Astrocyte (in vitro differentiated cells and primary cell): ENCODE measurements around the gene MAP3K3. TPM values are rescaled to one million over a fixed set of nuclear protein-coding genes. Genes with fewer than 3 reads are reported as not detected.

Source experiments
- DNase-seq: peaks from one replicate; pipeline ENCODE4 v3.0.0-alpha.2; 2010; ENCODE audit warnings: low read depth
- FAIRE-seq: peaks from 2 replicates; lab custom pipeline; 2011; peaks lifted over from hg19 to GRCh38; lab: Jason Lieb, UNC
- H2AFZ ChIP-seq: 2 replicates; pipeline ENCODE4 v1.6.0; 2012; ENCODE audit warnings: low read depth, low read length, inconsistent platforms
- H3K27ac ChIP-seq: 2 replicates; pipeline ENCODE4 v1.5.1; 2011; ENCODE audit warnings: low read depth, low read length, inconsistent platforms
- H3K27me3 ChIP-seq: 2 replicates; pipeline ENCODE4 v1.6.0; 2011; ENCODE audit warnings: low read length, inconsistent platforms; ENCODE audit not compliant: insufficient read depth
- H3K36me3 ChIP-seq: 2 replicates; pipeline ENCODE4 v1.5.1; 2011; ENCODE audit warnings: low read length, inconsistent platforms; ENCODE audit not compliant: insufficient read depth
- H3K4me1 ChIP-seq: 2 replicates; pipeline ENCODE4 v1.5.1; 2011; ENCODE audit warnings: low read length, inconsistent platforms; ENCODE audit not compliant: insufficient read depth
- H3K4me2 ChIP-seq: 2 replicates; pipeline ENCODE4 v1.6.0; 2012; ENCODE audit warnings: low read length, inconsistent platforms
- H3K4me3 ChIP-seq: 2 replicates; pipeline ENCODE4 v1.5.1; 2011; ENCODE audit warnings: low read depth, mild to moderate bottlenecking, low read length, inconsistent platforms; ENCODE audit not compliant: insufficient read depth
- H3K79me2 ChIP-seq: 2 replicates; pipeline ENCODE4 v1.6.0; 2012; ENCODE audit warnings: mild to moderate bottlenecking, low read length, inconsistent platforms; ENCODE audit not compliant: insufficient read depth
- H3K9ac ChIP-seq: 2 replicates; pipeline ENCODE4 v1.6.0; 2012; ENCODE audit warnings: mild to moderate bottlenecking, low read length, inconsistent platforms
- H3K9me3 ChIP-seq: 2 replicates; pipeline ENCODE4 v1.5.1; 2012; ENCODE audit warnings: low read depth, mild to moderate bottlenecking, low read length, inconsistent platforms; ENCODE audit not compliant: insufficient read depth
- H4K20me1 ChIP-seq: 2 replicates; pipeline ENCODE4 v1.6.0; 2012; ENCODE audit warnings: low read length, inconsistent platforms; ENCODE audit not compliant: insufficient read depth
- H3K27ac Mint-ChIP-seq: one replicate; pipeline ENCODE4 v1.8.0; 2021; ENCODE audit warnings: mild to moderate bottlenecking, mixed read lengths; ENCODE audit not compliant: unreplicated experiment
- H3K27me3 Mint-ChIP-seq: one replicate; pipeline ENCODE4 v1.8.0; 2021; ENCODE audit warnings: low read depth, mixed read lengths; ENCODE audit not compliant: unreplicated experiment
- H3K36me3 Mint-ChIP-seq: one replicate; pipeline ENCODE4 v1.8.0; 2021; ENCODE audit warnings: low read depth, mixed read lengths; ENCODE audit not compliant: unreplicated experiment
- H3K4me1 Mint-ChIP-seq: one replicate; pipeline ENCODE4 v1.8.0; 2021; ENCODE audit warnings: low read depth, mixed read lengths; ENCODE audit not compliant: unreplicated experiment
- H3K4me3 Mint-ChIP-seq: one replicate; pipeline ENCODE4 v1.8.0; 2021; ENCODE audit warnings: mild to moderate bottlenecking, moderate library complexity, mixed read lengths; ENCODE audit not compliant: unreplicated experiment
- H3K9me3 Mint-ChIP-seq: one replicate; pipeline ENCODE4 v1.8.0; 2021; ENCODE audit warnings: mild to moderate bottlenecking, mixed read lengths; ENCODE audit not compliant: unreplicated experiment
- CTCF ChIP-seq: IDR thresholded peaks from 2 replicates; pipeline ENCODE4 v1.5.1; 2011; ENCODE audit warnings: low read depth, mild to moderate bottlenecking, inconsistent platforms, low read length, moderate library complexity; ENCODE audit not compliant: insufficient read depth
- EZH2 ChIP-seq: IDR thresholded peaks from 2 replicates; pipeline ENCODE4 v1.6.1; 2012; ENCODE audit warnings: mild to moderate bottlenecking, low read length, inconsistent platforms; ENCODE audit not compliant: insufficient read depth
- total RNA-seq: library from RNA; stranded (reverse); gene quantifications from 2 replicates; pipeline ENCODE4 v1.2.1, GENCODE V29; 2021

The MAP3K3 gene
- total RNA-seq, 1 donor from 2014 or later, result 30.5 TPM

GRCh38 chr17:63633742-63634141, 11.5 kb downstream of the MAP3K3 start:
- TF ChIP-seq CTCF (no peak), EZH2 (no peak)
- Histone ChIP-seq H3K27ac (no peak overlapping the region), H3K4me3 (no peak overlapping the region), H3K79me2 (peaks cover 29% of the 10 kb centered on the region), H4K20me1 (peaks cover 26% of the 10 kb centered on the region), H2AFZ (no peak overlapping the region), H3K9ac (no peak overlapping the region), H3K9me3 (no peaks in the 10 kb centered on the region), H3K36me3 (peaks cover 4% of the 10 kb centered on the region), H3K27me3 (no peaks in the 10 kb centered on the region), H3K4me2 (peak overlapping the region; percentile 6), H3K4me1 (peaks cover 4% of the 10 kb centered on the region)
- H3K27me3 Mint-ChIP-seq, result no peaks in the 10 kb centered on the region
- FAIRE-seq, result no peak
- peak overlapping the region; percentile 68 for H3K4me3 Mint-ChIP-seq
- no peaks in the 10 kb centered on the region for H3K9me3 Mint-ChIP-seq
- peaks cover 11% of the 10 kb centered on the region for H3K4me1 Mint-ChIP-seq
- peaks cover 8% of the 10 kb centered on the region for H3K36me3 Mint-ChIP-seq
- DNase-seq, result no peak
- peak overlapping the region; percentile 86 for H3K27ac Mint-ChIP-seq

- no peak overlapping the region for H3K9ac ChIP-seq
- Mint-ChIP-seq H3K27ac (peak overlapping the region; percentile 86), H3K27me3 (no peaks in the 10 kb centered on the region), H3K9me3 (no peaks in the 10 kb centered on the region), H3K4me3 (peak overlapping the region; percentile 68), H3K36me3 (peaks cover 8% of the 10 kb centered on the region), H3K4me1 (peaks cover 14% of the 10 kb centered on the region)
- peaks cover 26% of the 10 kb centered on the region for H4K20me1 ChIP-seq
- H3K4me3 ChIP-seq, result no peak overlapping the region
- no peaks in the 10 kb centered on the region for H3K9me3 ChIP-seq
- peaks cover 4% of the 10 kb centered on the region for H3K4me1 ChIP-seq
- H2AFZ ChIP-seq, result no peak overlapping the region
- H3K4me2 ChIP-seq, result peak overlapping the region; percentile 6
- H3K27me3 ChIP-seq, result no peaks in the 10 kb centered on the region
- no peak overlapping the region for H3K27ac ChIP-seq
- peaks cover 27% of the 10 kb centered on the region for H3K79me2 ChIP-seq
- TF ChIP-seq CTCF, result no peak
- no peak for TF ChIP-seq EZH2
- no peak for DNase-seq
- H3K36me3 ChIP-seq, result peaks cover 4% of the 10 kb centered on the region
- no peak for FAIRE-seq
These were observed 11.9 kb downstream of the MAP3K3 start for GRCh38 chr17:63634163-63634562.

GRCh38 chr17:63634816-63635215, 12.6 kb downstream of the MAP3K3 start:
- H3K9me3 ChIP-seq, result no peaks in the 10 kb centered on the region
- Mint-ChIP-seq H3K36me3 (peaks cover 8% of the 10 kb centered on the region), H3K27me3 (no peaks in the 10 kb centered on the region), H3K4me3 (no peak overlapping the region), H3K27ac (no peak overlapping the region), H3K9me3 (no peaks in the 10 kb centered on the region), H3K4me1 (peaks cover 16% of the 10 kb centered on the region)
- TF ChIP-seq EZH2, result no peak
- TF ChIP-seq CTCF, result no peak
- H3K27ac ChIP-seq, result no peak overlapping the region
- no peak overlapping the region for H2AFZ ChIP-seq
- no peak overlapping the region for H3K4me2 ChIP-seq
- no peak overlapping the region for H3K9ac ChIP-seq
- no peak for FAIRE-seq
- peaks cover 4% of the 10 kb centered on the region for H3K36me3 ChIP-seq
- H3K27me3 ChIP-seq, result no peaks in the 10 kb centered on the region
- DNase-seq, result no peak
- H4K20me1 ChIP-seq, result peaks cover 21% of the 10 kb centered on the region
- H3K79me2 ChIP-seq, result peaks cover 20% of the 10 kb centered on the region
- peaks cover 4% of the 10 kb centered on the region for H3K4me1 ChIP-seq
- H3K4me3 ChIP-seq, result no peak overlapping the region
